ENCODE results near the gene SF3B2.

DNA sequence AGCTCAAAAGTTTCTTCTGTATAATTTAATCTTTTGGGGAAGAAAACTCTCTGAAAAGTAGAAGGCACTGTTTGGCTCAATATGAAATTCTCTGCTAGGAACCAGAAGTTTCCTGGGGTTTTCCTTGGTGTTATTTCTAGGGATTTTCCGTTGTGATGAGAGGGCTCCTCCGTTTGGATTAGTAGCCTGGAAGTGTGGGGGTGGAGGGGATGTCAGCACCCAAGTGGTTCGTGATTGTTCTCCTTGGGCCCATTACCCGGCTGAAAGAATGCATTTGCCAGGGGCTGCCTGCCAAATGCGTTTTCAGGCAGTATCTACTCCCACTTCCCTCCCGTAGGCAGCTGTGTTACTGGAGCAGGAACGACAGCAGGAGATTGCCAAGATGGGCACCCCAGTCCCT is 4.3 kb downstream of the SF3B2 start:
- TF ChIP-seq TAF1 (IDR thresholded peaks at IDR 0.05; ENCODE audit: borderline replicate concordance, insufficient read depth, low read length) (no peak), REST (IDR thresholded peaks at IDR 0.05; ENCODE audit: insufficient read depth in 1 of 2, low read depth in 2 of 2, low read length in 2 of 2) (no peak)

Data from PFSK-1 (cell line).